Adipocyte (in vitro differentiated cells): ENCODE results near the gene MYH1.
"Not testable (repeated sequence)": the region's sequence is repeated elsewhere in the genome, so short reads cannot be mapped to it uniquely, and the experiment has no call there.

Source experiments
- DNase-seq: peaks from one replicate; pipeline ENCODE4 v3.0.0-alpha.2; 2015; ENCODE audit warnings: low read depth
- H3K27me3 ChIP-seq: replicated peaks from 2 replicates; pipeline ENCODE4 v1.7.0; 2013; ENCODE audit warnings: mild to moderate bottlenecking, low read length, moderate library complexity; ENCODE audit not compliant: control insufficient read depth, insufficient read depth
- H3K36me3 ChIP-seq: 2 replicates; pipeline ENCODE4 v1.7.0; 2013; ENCODE audit warnings: low read length, mild to moderate bottlenecking, moderate library complexity; ENCODE audit not compliant: control insufficient read depth, insufficient read depth, severe bottlenecking
- H3K4me1 ChIP-seq: 2 replicates; pipeline ENCODE4 v1.7.0; 2013; ENCODE audit warnings: mild to moderate bottlenecking, low read length, moderate library complexity; ENCODE audit not compliant: control insufficient read depth, insufficient read depth
- H3K4me3 ChIP-seq: 2 replicates; pipeline ENCODE4 v1.7.0; 2013; ENCODE audit warnings: mild to moderate bottlenecking, low read length, moderate library complexity
- H3K9ac ChIP-seq: 2 replicates; pipeline ENCODE4 v1.7.0; 2013; ENCODE audit warnings: mild to moderate bottlenecking, low read length, moderate library complexity
- H3K9me3 ChIP-seq: 2 replicates; pipeline ENCODE4 v1.7.0; 2013; ENCODE audit warnings: mild to moderate bottlenecking, low read length, moderate library complexity; ENCODE audit not compliant: control insufficient read depth

The MYH1 gene

DNA sequence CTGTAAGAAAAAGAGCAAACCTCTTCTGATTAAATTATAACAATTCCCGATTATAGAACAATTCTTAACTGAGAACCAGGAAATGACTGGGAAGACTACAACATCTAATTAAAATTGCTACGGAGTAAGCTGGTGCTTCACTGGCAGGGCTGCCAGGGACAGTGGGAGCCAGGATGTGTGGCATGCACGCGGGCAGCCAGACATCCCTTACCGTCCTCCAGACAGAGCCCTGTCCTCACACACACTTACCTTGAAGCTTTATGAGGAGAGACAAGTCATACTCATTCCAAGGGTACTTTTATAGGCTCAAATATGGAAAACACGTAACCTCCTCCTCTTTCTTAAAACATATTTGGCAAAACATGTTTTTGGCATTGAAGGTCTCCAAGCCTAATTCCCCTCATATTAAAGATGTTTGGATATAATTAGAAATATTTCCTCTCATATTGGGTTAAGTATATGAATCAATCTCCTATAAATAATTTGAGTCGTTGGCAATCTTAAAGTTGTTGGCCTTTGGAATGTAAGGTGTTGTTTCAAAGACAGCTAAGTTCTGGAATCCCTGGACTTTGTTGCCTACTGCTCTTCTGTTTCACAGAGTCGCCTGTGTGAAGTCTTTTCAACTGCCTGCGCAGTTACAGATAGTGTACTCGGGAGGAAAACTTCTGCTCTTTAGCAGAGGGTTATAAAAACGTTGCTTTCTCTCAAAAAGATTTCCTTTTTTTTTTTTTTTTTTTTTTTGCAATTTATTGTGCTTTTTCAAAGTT is at the start of gene MYH1:
TSS of gene MYH1 (minus strand) at position 272 of the 767 bp plus-strand sequence. CDS start 1,900 bp downstream, outside the sequence.
- Histone ChIP-seq H3K9me3 (no peaks in the 10 kb centered on the region), H3K9ac (no peak within 1 kb of the TSS), H3K36me3 (no peaks in the 10 kb centered on the region), H3K27me3 (no peaks in the 10 kb centered on the region), H3K4me3 (no peak within 1 kb of the TSS), H3K4me1 (peaks cover 5% of the 10 kb centered on the region)
- no peak for DNase-seq

DNA sequence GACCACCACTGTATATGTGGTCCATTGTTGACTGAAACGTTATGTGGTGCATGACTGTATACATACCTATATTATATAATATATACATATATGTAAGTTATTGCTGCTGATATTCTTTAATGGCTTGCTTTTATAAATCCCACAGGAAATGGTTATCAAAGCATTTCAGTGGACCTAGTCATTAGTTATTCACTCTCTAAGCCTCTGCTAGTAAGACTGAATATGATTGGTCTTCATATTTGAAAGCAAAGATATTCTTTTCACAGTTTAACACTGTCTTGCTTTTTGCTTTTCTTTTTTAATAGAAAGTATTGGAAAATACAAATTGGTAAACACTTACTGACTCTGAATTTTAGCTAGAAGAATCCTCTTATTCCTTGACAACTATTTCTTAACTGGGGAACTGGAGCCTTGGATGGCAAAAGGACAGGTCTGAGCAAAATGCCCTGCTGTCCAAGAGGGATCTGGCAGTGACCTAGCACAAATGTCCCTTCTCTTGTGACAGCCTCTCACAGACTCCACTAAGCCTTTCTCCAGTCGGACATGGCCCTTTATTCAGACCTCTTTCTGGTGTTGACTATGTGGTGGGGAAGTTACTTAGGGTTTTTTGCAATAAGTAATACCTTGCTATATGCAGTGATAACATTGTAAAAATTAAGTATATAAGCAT is 45.8 kb upstream of the MYH1 start:
- Histone ChIP-seq H3K27me3 (no peaks in the 10 kb centered on the region), H3K9ac (no peak overlapping the region), H3K36me3 (no peaks in the 10 kb centered on the region), H3K9me3 (no peaks in the 10 kb centered on the region), H3K4me3 (no peak overlapping the region), H3K4me1 (peaks cover 7% of the 10 kb centered on the region)
- no peak for DNase-seq

DNA sequence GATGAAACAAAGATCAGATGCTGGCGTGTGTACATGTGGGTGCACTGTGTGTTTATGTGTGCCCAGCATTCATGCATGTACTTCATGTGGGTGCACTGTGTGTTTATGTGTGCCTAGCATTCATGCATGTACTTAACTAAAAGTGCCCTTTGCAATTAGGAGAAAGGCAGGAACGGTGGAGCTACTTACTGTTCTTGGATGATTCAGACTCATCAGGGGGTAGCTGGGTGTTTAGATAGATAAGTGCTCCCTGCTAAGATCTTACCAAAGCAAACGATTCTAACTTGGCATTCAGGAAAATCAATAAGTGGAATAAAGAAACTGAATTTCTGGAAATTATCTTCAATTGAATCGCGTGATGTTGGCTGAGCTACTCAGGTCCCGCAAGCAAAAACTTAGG is 39.7 kb upstream of the MYH1 start:
- H3K9ac ChIP-seq: no peak overlapping the region
- no peak overlapping the region for H3K4me3 ChIP-seq
- no peak for DNase-seq
- H3K4me1 ChIP-seq: peaks cover 24% of the 10 kb centered on the region
- no peaks in the 10 kb centered on the region for H3K9me3 ChIP-seq
- no peaks in the 10 kb centered on the region for H3K27me3 ChIP-seq
- no peaks in the 10 kb centered on the region for H3K36me3 ChIP-seq

DNA sequence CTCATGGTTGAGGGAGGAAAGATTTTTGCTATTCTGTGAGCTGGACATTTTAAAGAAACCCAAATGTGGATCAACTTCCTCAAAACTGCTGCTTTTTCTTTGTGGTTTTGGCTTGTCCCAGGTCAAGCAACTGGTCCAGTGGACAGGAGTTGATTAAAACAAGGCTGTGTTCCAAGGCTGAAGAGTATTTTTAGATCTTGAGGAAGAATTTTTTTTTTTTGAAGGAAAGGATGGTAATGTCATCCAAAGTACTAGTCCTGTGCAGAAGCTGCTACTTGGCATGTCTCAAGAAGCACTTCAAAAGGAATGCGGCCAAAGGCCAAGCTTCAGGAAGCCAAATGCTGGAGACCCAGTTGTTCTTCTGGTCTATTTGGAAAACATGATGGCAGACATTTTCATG is 39.1 kb upstream of the MYH1 start:
- peak overlapping the region; percentile 36 for H3K9ac ChIP-seq
- H3K9me3 ChIP-seq: no peaks in the 10 kb centered on the region
- peaks cover 24% of the 10 kb centered on the region for H3K4me1 ChIP-seq
- no peaks in the 10 kb centered on the region for H3K36me3 ChIP-seq
- no peaks in the 10 kb centered on the region for H3K27me3 ChIP-seq
- no peak overlapping the region for H3K4me3 ChIP-seq
- no peak for DNase-seq

DNA sequence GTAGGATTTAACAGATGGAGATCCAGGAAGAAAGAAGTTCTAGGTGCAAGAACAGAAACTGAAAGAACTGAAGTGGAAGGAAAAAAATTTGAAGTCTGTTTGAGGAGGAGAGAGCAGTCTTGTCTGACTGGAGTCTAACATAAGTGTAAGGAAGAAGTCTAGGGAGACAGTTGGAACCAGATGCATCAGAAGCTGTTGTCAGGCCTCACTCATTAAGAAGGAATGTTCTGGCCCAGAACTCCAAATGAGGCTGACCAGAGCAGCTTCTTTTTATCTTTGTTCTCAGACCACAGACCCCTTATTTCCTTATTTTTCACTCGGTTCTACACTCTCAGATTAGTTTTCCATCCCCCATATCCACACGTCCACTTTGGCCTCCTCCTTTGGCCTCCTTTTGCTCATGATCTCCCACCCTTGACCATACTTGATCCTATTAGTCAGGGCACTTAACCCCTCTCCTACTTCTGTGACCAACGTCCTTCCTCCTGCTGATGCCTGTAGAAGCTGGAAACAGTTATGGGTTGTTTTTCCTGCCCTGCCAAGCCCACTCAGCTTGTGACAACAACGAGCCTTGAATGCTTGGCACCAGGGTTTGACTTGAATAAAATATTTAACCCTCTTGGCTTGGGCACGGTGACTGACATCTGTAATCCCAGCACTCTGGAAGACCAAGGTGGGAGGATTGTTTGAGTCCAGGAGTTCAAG is 38.1 kb upstream of the MYH1 start:
- Histone ChIP-seq H3K36me3 (no peaks in the 10 kb centered on the region), H3K9ac (peak overlapping the region; percentile 36), H3K9me3 (no peaks in the 10 kb centered on the region), H3K27me3 (no peaks in the 10 kb centered on the region), H3K4me3 (peak overlapping the region; percentile 7), H3K4me1 (peaks cover 24% of the 10 kb centered on the region)
- no peak for DNase-seq

DNA sequence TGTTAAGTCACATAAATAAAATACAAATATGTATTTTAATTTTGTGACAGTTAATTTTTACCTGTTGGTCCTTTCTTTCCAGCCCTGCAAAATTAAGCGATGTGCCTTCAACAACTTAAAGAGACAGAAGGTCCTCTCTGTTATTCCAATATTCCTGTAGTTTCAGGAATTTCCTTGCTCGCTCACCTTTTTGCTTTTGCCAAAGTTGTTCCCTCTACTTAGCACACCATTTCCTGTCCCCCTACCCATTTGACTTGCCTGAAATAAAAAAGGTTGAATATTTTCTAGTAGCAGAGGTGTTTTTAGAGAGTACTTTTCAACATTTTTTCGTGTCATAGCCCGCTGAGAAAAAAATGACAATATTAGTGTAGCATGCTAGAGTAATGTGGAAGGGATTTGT is 31.7 kb upstream of the MYH1 start:
- H3K9ac ChIP-seq: no peak overlapping the region
- H3K9me3 ChIP-seq: no peaks in the 10 kb centered on the region
- no peak overlapping the region for H3K4me3 ChIP-seq
- H3K4me1 ChIP-seq: no peaks in the 10 kb centered on the region
- H3K27me3 ChIP-seq: no peaks in the 10 kb centered on the region
- no peak for DNase-seq
- H3K36me3 ChIP-seq: no peaks in the 10 kb centered on the region

DNA sequence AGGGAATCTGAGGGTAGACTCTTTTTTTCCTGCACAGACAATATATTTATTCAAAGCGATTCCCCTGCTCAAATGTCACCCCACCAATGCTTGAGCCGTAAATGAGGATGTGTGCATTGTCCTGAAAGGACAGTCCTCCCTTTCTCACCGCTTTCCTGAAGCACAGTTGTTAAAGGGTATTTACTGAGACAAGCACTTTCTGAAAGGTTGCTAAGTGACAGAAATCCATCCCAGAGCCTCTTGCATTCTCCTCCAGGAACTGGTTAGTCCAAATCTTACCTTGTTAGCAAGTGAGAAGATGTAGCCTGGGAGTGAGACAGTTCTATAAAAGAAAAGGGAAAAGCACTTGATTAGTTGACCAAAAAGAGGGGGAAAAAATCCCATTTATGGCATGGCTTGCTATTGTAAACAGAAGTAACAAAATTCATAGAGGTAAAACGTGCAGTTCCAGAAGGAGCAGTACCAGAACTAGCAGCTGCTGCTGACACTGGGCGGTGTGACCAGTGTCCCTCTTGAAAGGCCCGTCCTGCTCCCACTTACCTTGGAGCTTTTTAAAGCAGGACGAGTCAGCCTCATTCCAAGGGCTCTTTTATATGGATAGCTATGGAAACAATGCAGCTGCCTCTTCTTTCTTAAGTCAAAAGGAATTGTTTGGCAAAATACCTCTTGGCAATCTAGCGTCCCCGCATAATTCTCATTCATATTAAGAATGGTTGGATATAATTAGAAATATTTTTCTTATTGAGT is 30.9 kb upstream of the MYH1 start, which contains the start of gene MYH2:
TSS of gene MYH2 (minus strand) at position 563 of the 747 bp plus-strand sequence. CDS start 1,738 bp downstream, outside the sequence.
- H3K4me1 ChIP-seq: no peaks in the 10 kb centered on the region
- no peaks in the 10 kb centered on the region for H3K36me3 ChIP-seq
- no peak within 1 kb of the TSS for H3K4me3 ChIP-seq
- H3K9ac ChIP-seq: no peak within 1 kb of the TSS
- DNase-seq: no peak
- no peaks in the 10 kb centered on the region for H3K27me3 ChIP-seq
- H3K9me3 ChIP-seq: no peaks in the 10 kb centered on the region

DNA sequence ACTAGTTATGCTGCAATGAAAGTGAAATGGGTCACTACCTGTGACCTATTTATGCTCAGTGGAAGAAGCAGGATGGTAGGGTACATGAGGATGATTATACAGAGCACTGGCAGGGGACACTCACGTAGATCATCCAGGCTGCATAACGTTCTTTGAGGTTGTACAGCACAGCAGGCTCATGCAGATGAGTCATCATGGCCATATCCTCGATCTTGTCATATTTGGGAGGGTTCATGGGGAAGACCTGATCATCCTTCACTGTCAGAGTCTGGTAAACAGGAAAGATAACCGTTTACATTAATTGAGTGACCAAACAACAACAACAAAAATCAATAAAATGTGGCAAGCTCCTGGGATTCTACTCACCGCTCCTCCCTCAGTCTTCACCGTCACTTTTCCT is 29.0 kb upstream of the MYH1 start:
- DNase-seq: no peak
- H3K9me3 ChIP-seq: no peaks in the 10 kb centered on the region

DNA sequence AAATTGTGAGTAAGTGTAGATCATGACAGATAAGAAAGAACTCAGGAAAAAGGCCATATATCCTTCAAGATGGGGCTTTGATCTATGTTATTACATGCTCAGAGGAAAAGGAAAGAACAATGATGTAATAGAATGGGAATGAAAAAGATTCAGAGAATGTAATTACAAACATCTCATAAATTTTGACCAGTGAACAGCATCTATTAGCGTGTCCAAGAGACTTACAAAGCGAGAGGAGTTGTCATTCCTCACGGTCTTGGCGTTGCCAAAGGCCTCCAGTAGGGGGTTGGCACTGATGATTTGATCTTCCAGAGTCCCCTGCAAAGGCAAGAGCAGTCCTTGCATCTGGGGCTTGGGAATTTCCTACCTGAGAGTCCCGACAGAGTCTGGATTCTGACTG is 25.1 kb upstream of the MYH1 start:
- not testable (repeated sequence) for DNase-seq, H3K36me3 ChIP-seq

More for the DNA sequence above, 29.0 kb upstream of the MYH1 start:
- H3K9ac ChIP-seq: no peak overlapping the region
- no peak overlapping the region for H3K4me3 ChIP-seq
- no peaks in the 10 kb centered on the region for H3K4me1 ChIP-seq
- no peaks in the 10 kb centered on the region for H3K27me3 ChIP-seq
- H3K36me3 ChIP-seq: no peaks in the 10 kb centered on the region

DNA sequence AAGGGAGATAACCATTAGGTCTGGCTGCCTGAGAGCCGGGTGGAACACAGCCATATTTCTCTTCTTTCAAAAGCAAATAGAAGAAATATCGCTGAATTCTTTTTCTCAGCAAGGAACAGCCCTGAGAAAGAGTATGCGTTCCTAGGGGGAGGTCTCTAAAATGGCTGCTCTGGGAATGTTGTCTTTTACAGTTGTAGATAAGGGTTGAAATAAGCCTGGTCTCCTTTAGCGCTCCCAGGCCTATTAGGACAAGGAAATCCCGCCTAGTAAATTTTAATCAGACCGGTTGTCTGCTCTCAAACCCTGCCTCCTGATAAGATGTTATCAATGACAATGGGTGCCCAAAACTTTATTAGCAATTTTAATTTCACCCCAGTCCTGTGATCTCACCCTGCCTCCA is 22.8 kb upstream of the MYH1 start:
- not testable (repeated sequence) for H3K27me3 ChIP-seq, H3K4me1 ChIP-seq, H3K4me3 ChIP-seq, H3K9ac ChIP-seq, H3K36me3 ChIP-seq, DNase-seq
- H3K9me3 ChIP-seq: peaks cover 16% of the 10 kb centered on the region

More for the DNA sequence above, 25.1 kb upstream of the MYH1 start:
- H3K4me3 ChIP-seq, H3K27me3 ChIP-seq, H3K9ac ChIP-seq, H3K4me1 ChIP-seq: not testable (repeated sequence)
- H3K9me3 ChIP-seq: peaks cover 16% of the 10 kb centered on the region

DNA sequence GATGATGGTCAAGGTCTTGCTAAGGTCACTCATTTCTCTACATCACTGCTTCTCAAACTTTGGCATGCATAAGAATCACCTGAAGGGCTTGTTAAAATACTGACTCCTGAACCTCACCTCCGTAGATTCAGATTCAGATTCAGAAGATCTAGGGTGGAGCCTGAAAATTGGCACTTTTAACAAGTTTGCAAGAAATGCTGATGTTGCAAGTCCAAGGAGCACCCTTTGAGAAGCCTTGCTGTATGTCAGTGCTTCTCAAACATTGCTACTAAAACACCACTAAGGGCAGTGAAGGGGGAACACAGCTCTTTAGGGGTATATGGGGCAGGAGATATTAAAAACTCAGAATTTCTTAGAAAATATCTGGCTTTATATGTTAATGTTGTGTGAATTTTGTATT is 13.7 kb upstream of the MYH1 start:
- no peaks in the 10 kb centered on the region for H3K4me1 ChIP-seq
- DNase-seq: no peak
- H3K27me3 ChIP-seq: peaks cover 4% of the 10 kb centered on the region
- H3K9ac ChIP-seq: no peak overlapping the region
- H3K4me3 ChIP-seq: no peak overlapping the region
- H3K36me3 ChIP-seq: no peaks in the 10 kb centered on the region
- H3K9me3 ChIP-seq: no peaks in the 10 kb centered on the region
